HG02642 (cell line): ENCODE results near the gene KRTAP10-10.
"Not testable (repeated sequence)": the region's sequence is repeated elsewhere in the genome, so short reads cannot be mapped to it uniquely, and the experiment has no call there.

ENCODE experiments used
- ATAC-seq: cut with Tn5 transposase; IDR thresholded peaks from one replicate; pipeline ENCODE4 v1.9.1; 2021; ENCODE audit warnings: mild to moderate bottlenecking; ENCODE audit not compliant: unreplicated experiment, poor library complexity

Gene KRTAP10-10

DNA sequence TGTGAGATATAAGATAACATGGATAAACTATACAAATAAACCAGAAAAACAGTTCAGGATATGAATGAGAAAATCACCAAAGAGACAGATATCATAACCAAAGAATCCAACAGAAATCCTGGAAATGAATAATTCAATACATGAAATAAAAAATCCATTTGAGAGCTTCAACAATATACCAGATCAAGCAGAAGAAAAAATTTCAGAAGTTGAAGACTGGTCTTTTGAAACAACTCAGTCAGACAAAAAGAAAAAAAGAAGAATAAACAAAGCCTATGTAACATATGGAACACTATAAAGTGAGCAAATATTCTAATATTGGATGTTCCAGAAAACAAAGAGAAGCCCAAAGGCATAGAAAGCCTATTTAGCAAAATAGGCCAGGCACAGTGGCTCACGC, 34.8 kb downstream of the KRTAP10-10 start:
- ATAC-seq: no peak

DNA sequence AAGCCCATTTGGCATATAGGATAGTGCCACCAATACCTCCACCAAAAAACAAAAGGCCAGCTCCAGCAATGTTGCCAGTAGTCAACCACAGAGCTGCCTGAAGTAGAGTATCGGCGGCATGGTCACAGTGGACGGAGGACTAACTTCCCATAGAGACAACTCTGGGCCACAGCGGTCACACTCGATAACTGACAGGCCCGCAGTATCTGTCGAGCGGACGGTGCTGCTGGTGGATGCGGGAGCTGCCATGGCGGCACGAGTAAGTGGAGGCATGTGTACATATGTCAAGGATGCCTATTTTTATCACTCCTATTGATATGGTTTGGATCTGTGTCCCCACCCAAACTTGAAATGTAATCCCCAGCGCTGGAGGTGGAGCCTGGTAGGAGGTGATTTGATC, 40.7 kb downstream of the KRTAP10-10 start:
- ATAC-seq: no peak

DNA sequence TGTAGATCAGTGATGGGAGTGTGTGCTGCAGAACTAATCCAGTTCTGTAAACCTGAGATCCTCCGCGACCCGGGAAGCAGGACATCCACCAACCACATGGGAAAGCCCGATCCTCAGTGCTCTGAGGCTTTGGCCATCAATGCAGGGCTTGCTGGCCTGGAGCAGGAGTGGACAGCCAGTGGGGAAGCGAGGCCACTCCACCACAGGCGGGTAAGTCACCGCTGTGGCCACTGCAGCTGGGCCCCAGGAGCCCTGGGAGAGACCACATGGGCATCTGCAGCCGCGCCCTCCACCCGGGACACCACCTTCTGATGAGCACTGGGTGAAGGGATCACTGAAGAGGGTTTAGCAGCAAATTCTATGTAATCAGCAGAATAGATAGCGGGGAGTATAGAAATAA, 44.0 kb downstream of the KRTAP10-10 start:
- no peak for ATAC-seq

DNA sequence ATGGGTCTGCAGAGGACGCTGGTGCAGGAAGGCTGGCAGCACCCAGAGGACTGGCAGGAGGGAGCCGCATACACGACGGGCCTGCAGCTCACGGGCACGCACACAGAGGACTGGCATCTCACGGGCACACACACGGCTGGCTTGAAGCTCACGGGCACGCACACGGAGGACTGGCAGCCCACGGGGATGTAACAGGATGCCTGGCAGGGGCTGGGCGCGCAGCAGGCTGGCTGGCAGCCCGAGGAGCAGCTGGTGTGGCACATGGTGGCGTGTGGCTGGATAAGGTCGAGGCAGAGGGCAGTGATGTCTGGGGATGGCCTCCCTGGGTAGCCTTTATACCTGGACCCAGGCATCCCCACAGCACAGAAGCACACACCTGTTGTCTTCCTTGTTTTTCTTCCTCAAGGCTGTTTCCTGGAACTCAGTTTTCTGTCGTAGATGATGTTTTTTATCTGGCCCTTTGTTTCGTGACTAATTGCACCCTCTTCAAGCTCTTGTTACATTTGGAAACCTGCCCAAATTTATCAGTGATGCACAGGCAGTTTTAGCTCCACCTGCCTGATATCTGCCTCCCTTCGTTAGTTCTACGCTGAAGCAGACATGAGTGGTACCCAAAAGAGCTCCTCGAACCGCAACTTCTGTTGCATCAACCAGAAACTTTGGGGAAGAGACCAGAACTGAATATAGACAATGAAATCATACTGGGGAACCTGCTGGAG, 44.9 kb downstream of the KRTAP10-10 start, which contains the start of gene KRTAP12-1:
KRTAP12-1 (minus strand) TSS at position 303 of the 719 bp plus-strand sequence; CDS start at position 263, 40 bp downstream.
- ATAC-seq: no peak

DNA sequence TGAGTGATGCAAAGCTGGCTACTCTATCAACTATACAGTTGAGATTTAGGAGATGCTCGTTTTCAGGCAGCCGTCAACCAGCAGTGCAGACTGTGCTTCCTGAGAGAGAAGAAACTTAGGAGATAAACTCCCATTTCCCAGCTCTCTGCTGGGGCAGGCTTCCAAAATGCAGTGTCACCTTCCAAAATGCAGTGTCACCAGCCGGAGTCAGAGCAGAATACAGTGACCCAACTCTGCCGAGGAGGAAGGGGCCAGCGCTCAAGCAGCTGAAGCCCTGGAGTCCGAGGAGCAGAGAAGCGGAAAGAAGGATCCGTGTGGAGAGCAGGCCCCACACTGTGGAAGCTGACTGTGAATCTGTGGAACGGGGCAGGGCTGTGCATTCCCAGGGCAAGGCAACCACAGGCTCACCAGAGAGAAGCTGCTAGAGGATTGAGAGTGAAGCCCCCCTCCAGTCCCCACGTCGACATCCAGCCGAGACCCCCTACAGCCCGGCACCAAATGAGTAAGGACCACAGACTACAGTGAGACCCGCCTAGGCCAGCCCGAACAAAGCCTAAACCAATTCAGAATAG, 45.5 kb downstream of the KRTAP10-10 start:
- ATAC-seq: no peak

DNA sequence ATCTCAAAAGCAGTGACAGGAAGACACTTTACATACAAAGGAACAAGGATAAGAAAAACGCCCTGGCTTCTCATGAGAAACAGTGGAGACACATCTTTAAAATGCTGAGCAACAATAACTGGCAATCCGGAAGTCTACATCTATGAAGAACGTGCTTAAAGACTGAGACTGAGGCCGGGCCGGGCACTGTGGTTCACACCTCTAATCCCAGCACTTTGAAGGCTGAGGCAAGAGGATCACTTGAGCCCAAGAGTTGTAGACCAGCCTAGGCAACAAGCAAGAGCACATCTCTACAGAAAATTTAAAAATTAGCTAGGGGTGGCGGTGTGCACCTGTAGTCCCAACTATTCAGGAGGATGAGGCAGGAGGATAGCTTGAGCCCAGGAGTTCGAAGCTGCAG, 46.9 kb downstream of the KRTAP10-10 start:
- ATAC-seq: no peak

DNA sequence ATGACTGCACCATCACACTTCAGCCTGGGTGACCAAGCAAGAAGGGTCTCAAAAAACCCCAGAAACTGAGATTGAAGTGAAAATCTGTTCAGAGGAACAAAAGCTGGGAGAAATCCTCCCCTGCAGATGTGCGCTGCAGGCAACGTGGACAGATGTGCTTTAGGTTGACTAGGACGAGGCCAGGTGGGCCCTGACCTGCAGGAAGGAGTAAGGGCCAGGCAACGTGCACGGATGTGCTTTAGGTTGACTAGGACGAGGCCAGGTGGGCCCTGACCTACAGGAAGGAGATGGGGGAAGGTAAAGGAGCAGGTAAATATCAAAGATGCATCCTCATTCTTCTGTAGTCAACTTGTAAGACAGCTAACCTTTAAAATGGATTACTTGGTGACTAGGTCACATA, 47.3 kb downstream of the KRTAP10-10 start:
- no peak for ATAC-seq

DNA sequence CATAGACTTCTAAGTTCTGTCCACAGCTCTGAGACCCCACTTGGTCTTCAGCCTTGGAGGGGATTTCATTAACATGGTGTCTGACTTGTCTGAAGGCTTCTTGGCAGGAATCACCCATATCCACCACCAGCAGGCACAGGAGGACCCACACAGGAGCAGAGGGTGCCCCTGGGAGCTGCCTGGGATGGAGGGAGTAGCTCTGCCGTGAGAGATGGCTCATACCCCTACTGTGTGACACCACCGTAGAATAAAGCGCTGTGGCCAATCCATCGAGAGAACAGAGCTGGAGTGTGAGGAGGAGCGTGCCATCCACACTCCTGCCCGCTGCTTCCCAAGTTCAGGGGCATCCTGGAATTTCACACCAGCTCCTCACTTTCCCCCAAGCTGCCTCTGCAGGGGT, 47.9 kb downstream of the KRTAP10-10 start:
- ATAC-seq: not testable (repeated sequence)

DNA sequence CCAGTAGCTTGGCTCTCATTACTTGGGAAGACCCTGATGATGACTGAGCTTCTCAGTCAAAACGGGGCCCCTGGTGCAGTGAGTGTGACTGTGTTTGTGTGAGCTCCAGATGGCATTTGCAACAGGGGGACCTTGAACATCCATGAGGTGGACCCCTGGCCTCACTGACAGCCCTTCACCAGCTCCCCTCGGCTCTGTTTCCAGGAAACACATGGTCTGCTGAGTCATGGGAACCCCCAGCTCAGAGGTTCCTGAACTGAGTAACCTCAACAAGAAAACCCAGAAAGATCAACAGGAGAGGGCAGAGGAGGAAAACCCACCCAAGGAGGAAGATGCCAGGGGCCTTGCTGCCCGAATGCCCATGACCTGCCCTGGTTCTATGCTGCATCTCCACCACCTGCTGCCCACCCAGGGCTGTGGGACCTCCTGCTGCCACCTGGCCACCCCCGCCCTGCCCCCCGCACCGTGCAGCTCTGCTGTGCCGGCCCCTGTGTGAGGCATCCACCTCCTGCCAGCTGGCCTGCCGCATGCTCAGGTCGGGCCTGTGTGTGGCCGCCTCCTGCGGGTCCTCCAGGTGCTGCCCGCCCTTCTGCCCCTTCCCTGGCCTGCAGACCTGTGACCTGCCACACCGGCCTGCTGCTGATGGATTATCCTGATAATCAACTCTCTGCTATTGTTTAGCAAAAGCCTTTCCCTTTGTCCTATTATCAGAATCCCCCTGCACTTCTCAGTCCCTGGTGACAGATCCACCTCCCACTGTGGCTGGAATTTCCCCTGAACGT, 49.0 kb downstream of the KRTAP10-10 start:
- ATAC-seq: no peak

DNA sequence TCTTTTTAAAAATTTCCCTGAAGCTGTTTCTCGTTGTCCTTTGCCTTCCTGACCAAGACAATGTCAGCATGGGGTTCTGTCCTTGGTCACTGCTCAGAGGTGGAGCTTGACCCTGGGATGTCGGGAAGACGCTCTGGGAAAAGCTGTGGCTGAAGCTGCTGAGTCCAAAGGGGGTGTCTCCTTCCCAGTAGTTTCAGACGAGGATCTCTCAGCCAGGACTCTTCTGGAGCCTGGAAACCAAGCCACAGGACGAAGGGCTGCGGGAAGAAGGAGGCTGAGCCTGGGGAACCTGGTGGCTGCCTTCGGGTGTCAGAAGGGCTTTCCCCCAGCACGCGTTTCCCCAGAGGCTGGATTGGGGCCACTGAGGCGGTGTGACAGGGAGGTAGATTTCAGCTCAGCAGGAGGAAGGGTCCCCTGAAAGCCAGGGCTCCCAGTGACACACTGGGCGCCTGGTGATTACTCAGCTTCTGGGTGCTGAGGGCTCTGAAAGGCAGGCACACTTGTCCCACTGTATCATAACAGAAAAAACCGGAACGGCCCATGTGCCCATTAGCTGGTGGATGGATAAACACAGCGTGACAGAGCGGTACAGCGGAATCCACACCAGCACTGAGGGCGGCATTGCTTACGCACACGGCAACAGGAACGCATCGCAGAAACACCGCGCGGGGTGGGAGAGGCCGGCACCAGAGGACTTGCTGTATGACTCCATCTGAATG, 49.8 kb downstream of the KRTAP10-10 start:
- ATAC-seq: no peak

DNA sequence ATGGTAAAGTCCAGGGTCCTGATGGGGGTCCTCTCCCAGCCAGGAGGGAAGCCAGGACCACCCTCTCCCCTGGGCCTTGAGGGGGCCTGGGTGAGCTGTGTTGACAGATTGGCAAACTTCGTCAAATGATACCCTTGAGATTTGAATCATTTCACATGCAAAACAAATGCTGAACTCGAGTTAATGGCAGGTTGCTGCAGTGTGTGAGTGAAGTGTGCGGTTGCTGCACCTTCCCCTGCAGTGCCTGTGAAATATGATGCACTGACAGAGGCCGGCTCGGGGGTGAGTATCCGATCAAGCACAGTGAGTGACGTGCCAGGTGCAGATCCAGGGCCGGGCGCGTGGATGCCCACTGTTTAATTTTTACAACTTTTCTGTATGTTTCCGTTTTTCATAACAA, 50.5 kb downstream of the KRTAP10-10 start:
- no peak for ATAC-seq
